ENCODE results near the gene RPL7A. TPM values are rescaled to one million over a fixed set of nuclear protein-coding genes. Genes with fewer than 3 reads are reported as not detected.
"Not testable (repeated sequence)": the region's sequence is repeated elsewhere in the genome, so short reads cannot be mapped to it uniquely, and the experiment has no call there.

RPL7A gene
- total RNA-seq, 1 experiment from 2014 or later = 1,156 TPM

- ChIA-PET CTCF (no interaction called here), POLR2A (ENCODE audit: unreplicated experiment) (no interaction called here)
- Histone ChIP-seq H3K27ac (ENCODE audit: low read length) (no peak overlapping the region), H3K9me3 (ENCODE audit: low read length) (no peaks in the 10 kb centered on the region), H3K79me2 (ENCODE audit: low read length) (no peaks in the 10 kb centered on the region), H3K4me2 (ENCODE audit: low read length) (no peak overlapping the region), H3K9me2 (replicated peaks; ENCODE audit: low read length) (no peaks in the 10 kb centered on the region), H3K27me3 (ENCODE audit: low read length) (no peaks in the 10 kb centered on the region), H3K9ac (ENCODE audit: low read length) (no peak overlapping the region), H3K4me1 (ENCODE audit: insufficient read depth, low read length) (no peaks in the 10 kb centered on the region), H3K4me3 (ENCODE audit: low read length) (no peak overlapping the region), H4K20me1 (ENCODE audit: low read length) (no peaks in the 10 kb centered on the region), H3F3A (ENCODE audit: low read length, unreplicated experiment) (no peaks in the 10 kb centered on the region), H2AFZ (ENCODE audit: low read length) (no peak overlapping the region), H3K36me3 (ENCODE audit: low read depth, low read length) (no peaks in the 10 kb centered on the region)
- ATAC-seq (no peak), DNase-seq (no peak)
- no TSS peak for BruUV-seq (replicated peaks)
- TF ChIP-seq CTCF (conservative IDR thresholded peaks at IDR 0.05; ENCODE audit: low read depth, low read length) (no peak), EZH2 (IDR thresholded peaks at IDR 0.05; ENCODE audit: low read length, unreplicated experiment) (no peak), EZH2phosphoT487 (IDR thresholded peaks at IDR 0.05; ENCODE audit: borderline replicate concordance, low read length) (no peak)
- intact Hi-C loops (cut with micrococcal nuclease) = no loop called here
Observed at GRCh38 chr9:133315997-133316396, 32.0 kb upstream of the RPL7A start.

- CTCF ChIA-PET; intact Hi-C loops (cut with micrococcal nuclease); H3K79me2 ChIP-seq (ENCODE audit: low read length); H3K27ac ChIP-seq (ENCODE audit: low read length); H3K9me2 ChIP-seq (replicated peaks; ENCODE audit: low read length); BruUV-seq (replicated peaks); H3K9me3 ChIP-seq (ENCODE audit: low read length); H3K4me2 ChIP-seq (ENCODE audit: low read length); H3K27me3 ChIP-seq (ENCODE audit: low read length); DNase-seq; H3K36me3 ChIP-seq (ENCODE audit: low read depth, low read length); ATAC-seq; H3F3A ChIP-seq (ENCODE audit: low read length, unreplicated experiment); H4K20me1 ChIP-seq (ENCODE audit: low read length); H3K4me1 ChIP-seq (ENCODE audit: insufficient read depth, low read length); POLR2A ChIA-PET (ENCODE audit: unreplicated experiment); H2AFZ ChIP-seq (ENCODE audit: low read length); H3K9ac ChIP-seq (ENCODE audit: low read length); H3K4me3 ChIP-seq (ENCODE audit: low read length): not testable (repeated sequence)
Observed at GRCh38 chr9:133317551-133317950, 30.5 kb upstream of the RPL7A start.

DNA sequence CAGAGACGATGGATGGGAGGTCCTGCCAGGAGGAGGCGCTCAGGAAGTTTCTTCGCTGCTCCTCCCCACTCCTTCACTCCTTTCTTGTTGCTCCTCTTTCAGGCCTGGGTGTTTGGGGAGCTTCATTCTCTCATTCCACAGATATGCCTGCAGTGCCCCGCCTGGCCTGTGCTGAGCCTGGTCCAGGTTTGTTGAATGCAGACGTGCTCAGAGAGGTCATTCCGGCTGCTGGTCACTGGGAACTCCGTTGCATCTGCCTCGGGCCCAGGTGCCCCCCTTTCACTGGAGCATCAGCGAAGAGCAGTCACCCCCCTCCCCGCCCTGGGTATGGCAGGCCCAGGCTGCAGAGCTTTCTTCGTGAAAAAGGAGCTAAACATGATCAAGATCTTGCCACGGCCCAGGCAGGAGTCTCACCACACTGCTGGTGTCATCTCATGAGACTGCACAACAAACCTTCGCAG lies 27.6 kb upstream of the RPL7A start:
- POLR2A ChIA-PET (ENCODE audit: unreplicated experiment) = no interaction called here
- no peak overlapping the region for H3K4me2 ChIP-seq (ENCODE audit: low read length)
- H3K36me3 ChIP-seq (ENCODE audit: low read depth, low read length) = no peaks in the 10 kb centered on the region
- no peak overlapping the region for H3K9ac ChIP-seq (ENCODE audit: low read length)
- BruUV-seq (replicated peaks) = no TSS peak
- H3K27ac ChIP-seq (ENCODE audit: low read length) = no peak overlapping the region
- H3K9me3 ChIP-seq (ENCODE audit: low read length) = no peaks in the 10 kb centered on the region
- no peak overlapping the region for H3K4me3 ChIP-seq (ENCODE audit: low read length)
- no peaks in the 10 kb centered on the region for H3F3A ChIP-seq (ENCODE audit: low read length, unreplicated experiment)
- no peak overlapping the region for H2AFZ ChIP-seq (ENCODE audit: low read length)
- H3K9me2 ChIP-seq (replicated peaks; ENCODE audit: low read length) = no peaks in the 10 kb centered on the region
- intact Hi-C loops (cut with micrococcal nuclease) = no loop called here
- no peak for TF ChIP-seq EZH2phosphoT487 (IDR thresholded peaks at IDR 0.05; ENCODE audit: borderline replicate concordance, low read length)
- ATAC-seq = no peak
- H3K4me1 ChIP-seq (ENCODE audit: insufficient read depth, low read length) = no peaks in the 10 kb centered on the region
- CTCF ChIA-PET = no interaction called here
- DNase-seq = no peak
- no peaks in the 10 kb centered on the region for H4K20me1 ChIP-seq (ENCODE audit: low read length)
- no peaks in the 10 kb centered on the region for H3K27me3 ChIP-seq (ENCODE audit: low read length)
- no peaks in the 10 kb centered on the region for H3K79me2 ChIP-seq (ENCODE audit: low read length)

DNA sequence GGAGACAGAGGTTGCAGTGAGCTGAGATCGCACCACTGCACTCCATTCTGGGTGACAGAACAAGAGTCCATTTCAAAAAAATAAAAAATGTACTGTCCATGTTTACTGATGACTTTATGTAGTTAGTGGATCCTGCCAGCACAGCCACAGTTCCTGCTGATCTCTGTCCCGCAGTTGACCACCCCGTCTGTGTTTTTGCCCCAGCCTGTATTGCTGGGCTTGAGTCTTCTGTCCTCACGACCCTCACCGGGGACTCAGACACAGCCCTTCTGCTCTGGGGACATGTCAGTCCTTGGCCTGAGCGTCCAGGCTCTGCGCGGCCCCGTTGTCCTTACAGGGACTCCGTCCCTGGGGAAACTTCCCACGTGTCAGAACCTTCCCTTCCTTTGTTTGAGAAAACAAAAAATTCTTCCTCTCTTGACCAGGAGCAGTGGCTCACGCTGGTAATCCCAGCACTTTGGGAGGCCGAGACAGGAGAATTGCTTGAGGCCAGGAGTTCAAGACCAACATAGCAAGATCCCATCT lies 26.5 kb upstream of the RPL7A start:
- Histone ChIP-seq H4K20me1 (ENCODE audit: low read length) (no peaks in the 10 kb centered on the region), H3K4me2 (ENCODE audit: low read length) (no peak overlapping the region), H3K4me3 (ENCODE audit: low read length) (no peak overlapping the region), H3K79me2 (ENCODE audit: low read length) (no peaks in the 10 kb centered on the region), H3K27me3 (ENCODE audit: low read length) (no peaks in the 10 kb centered on the region), H3K4me1 (ENCODE audit: insufficient read depth, low read length) (no peaks in the 10 kb centered on the region), H3K9ac (ENCODE audit: low read length) (no peak overlapping the region), H2AFZ (ENCODE audit: low read length) (no peak overlapping the region), H3K36me3 (ENCODE audit: low read depth, low read length) (no peaks in the 10 kb centered on the region), H3K9me3 (ENCODE audit: low read length) (no peaks in the 10 kb centered on the region), H3F3A (ENCODE audit: low read length, unreplicated experiment) (no peaks in the 10 kb centered on the region), H3K27ac (ENCODE audit: low read length) (no peak overlapping the region), H3K9me2 (replicated peaks; ENCODE audit: low read length) (no peaks in the 10 kb centered on the region)
- TF ChIP-seq CTCF (conservative IDR thresholded peaks at IDR 0.05; ENCODE audit: low read depth, low read length) (no peak), EZH2phosphoT487 (IDR thresholded peaks at IDR 0.05; ENCODE audit: borderline replicate concordance, low read length) (no peak), EZH2 (IDR thresholded peaks at IDR 0.05; ENCODE audit: low read length, unreplicated experiment) (no peak)
- ChIA-PET CTCF (no interaction called here), POLR2A (ENCODE audit: unreplicated experiment) (no interaction called here)
- ATAC-seq (no peak), DNase-seq (no peak)
- intact Hi-C loops (cut with micrococcal nuclease) = no loop called here
- BruUV-seq (replicated peaks) = no TSS peak
